Nephron progenitor cell (in vitro differentiated cells): ENCODE measurements around the gene FKRP.

Experiments used
- DNase-seq: peaks from one replicate; pipeline ENCODE4 v3.0.0; 2021
- H3K27ac Mint-ChIP-seq: 2 replicates; pipeline ENCODE4 v1.8.0; 2021; ENCODE audit warnings: mild to moderate bottlenecking, moderate library complexity, mixed read lengths
- H3K27me3 Mint-ChIP-seq: 2 replicates; pipeline ENCODE4 v1.8.0; 2021; ENCODE audit warnings: mild to moderate bottlenecking, low read depth, mixed read lengths; ENCODE audit not compliant: poor library complexity
- H3K36me3 Mint-ChIP-seq: 2 replicates; pipeline ENCODE4 v1.8.0; 2021; ENCODE audit warnings: low read depth, mixed read lengths
- H3K4me1 Mint-ChIP-seq: 2 replicates; pipeline ENCODE4 v1.8.0; 2021; ENCODE audit warnings: mixed read lengths
- H3K4me3 Mint-ChIP-seq: 2 replicates; pipeline ENCODE4 v1.8.0; 2021; ENCODE audit warnings: mild to moderate bottlenecking, moderate library complexity, mixed read lengths
- H3K9me3 Mint-ChIP-seq: 2 replicates; pipeline ENCODE4 v1.8.0; 2021; ENCODE audit warnings: mild to moderate bottlenecking, moderate library complexity, mixed read lengths
- CTCF ChIP-seq: fragments of 200-600 bp; sonication (generic); IDR thresholded peaks from 2 replicates; pipeline ENCODE4 v1.5.0; 2021; ENCODE audit warnings: antibody characterized with exemption

The FKRP gene

GRCh38 chr19:46746281-46747057, 612 bp downstream of the FKRP start, which contains the start of gene STRN4:
Gene STRN4 (minus strand): TSS chr19:46746450. CDS start chr19:46746430, 20 bp downstream.
- H3K9me3 Mint-ChIP-seq = no peaks in the 10 kb centered on the region
- H3K27ac Mint-ChIP-seq = peak within 1 kb of the TSS; percentile 87

GRCh38 chr19:46748325-46749109, 2.7 kb downstream of the FKRP start:
- DNase-seq = peak; percentile 81
- no peaks in the 10 kb centered on the region for H3K9me3 Mint-ChIP-seq
- TF ChIP-seq CTCF = peak; percentile 51
- H3K36me3 Mint-ChIP-seq = peaks cover 36% of the 10 kb centered on the region
- peaks cover 2% of the 10 kb centered on the region for H3K27me3 Mint-ChIP-seq
- peak overlapping the region; percentile 57 for H3K4me3 Mint-ChIP-seq
- no peak overlapping the region for H3K27ac Mint-ChIP-seq
- peaks cover 19% of the 10 kb centered on the region for H3K4me1 Mint-ChIP-seq

More at GRCh38 chr19:46746281-46747057, 612 bp downstream of the FKRP start, which contains the start of gene STRN4:
- peaks cover 27% of the 10 kb centered on the region for H3K36me3 Mint-ChIP-seq
- H3K4me1 Mint-ChIP-seq = peaks cover 36% of the 10 kb centered on the region
- TF ChIP-seq CTCF = no peak
- peak; percentile 74 for DNase-seq
- peak within 1 kb of the TSS; percentile 98 for H3K4me3 Mint-ChIP-seq
- H3K27me3 Mint-ChIP-seq = peaks cover 2% of the 10 kb centered on the region

GRCh38 chr19:46753420-46754155, 7.7 kb downstream of the FKRP start:
- no peak overlapping the region for H3K4me3 Mint-ChIP-seq
- peak overlapping the region; percentile 47 for H3K27ac Mint-ChIP-seq
- TF ChIP-seq CTCF = peak; percentile 17
- no peaks in the 10 kb centered on the region for H3K4me1 Mint-ChIP-seq
- DNase-seq = peak; percentile 48
- no peaks in the 10 kb centered on the region for H3K27me3 Mint-ChIP-seq
- peaks cover 43% of the 10 kb centered on the region for H3K36me3 Mint-ChIP-seq
- H3K9me3 Mint-ChIP-seq = no peaks in the 10 kb centered on the region

GRCh38 chr19:46755077-46755852, 9.4 kb downstream of the FKRP start:
- TF ChIP-seq CTCF = no peak
- peaks cover 9% of the 10 kb centered on the region for H3K4me1 Mint-ChIP-seq
- no peaks in the 10 kb centered on the region for H3K9me3 Mint-ChIP-seq
- H3K27me3 Mint-ChIP-seq = no peaks in the 10 kb centered on the region
- no peak overlapping the region for H3K4me3 Mint-ChIP-seq
- H3K36me3 Mint-ChIP-seq = peaks cover 32% of the 10 kb centered on the region
- no peak for DNase-seq
- H3K27ac Mint-ChIP-seq = peak overlapping the region; percentile 91

GRCh38 chr19:46755853-46756543, 10.1 kb downstream of the FKRP start:
- no peak for TF ChIP-seq CTCF
- Mint-ChIP-seq H3K27ac (no peak overlapping the region), H3K4me3 (no peak overlapping the region), H3K4me1 (peaks cover 9% of the 10 kb centered on the region), H3K9me3 (no peaks in the 10 kb centered on the region), H3K27me3 (no peaks in the 10 kb centered on the region), H3K36me3 (peaks cover 24% of the 10 kb centered on the region)
- no peak for DNase-seq
